Measurements from ENCODE around the gene KCNH3. TPM values are rescaled to one million over a fixed set of nuclear protein-coding genes. Genes with fewer than 3 reads are reported as not detected.

Gene KCNH3
- total RNA-seq, 6 experiments from 2014 or later: 0.09 to 0.25 (median 0.16) TPM; not detected in 3

- no peak for ATAC-seq
- Histone ChIP-seq H3K27me3 (no peaks in the 10 kb centered on the region), H3K27ac (no peak overlapping the region), H3K9me3 (no peaks in the 10 kb centered on the region), H3K36me3 (peaks cover 0 to 74% (median 36%) of the 10 kb centered on the region in 4 donors), H3K4me1 (peaks cover 0 to 10% (median 0%) of the 10 kb centered on the region in 4 donors), H3K4me3 (no peak overlapping the region)
- TF ChIP-seq, protein P1, sequence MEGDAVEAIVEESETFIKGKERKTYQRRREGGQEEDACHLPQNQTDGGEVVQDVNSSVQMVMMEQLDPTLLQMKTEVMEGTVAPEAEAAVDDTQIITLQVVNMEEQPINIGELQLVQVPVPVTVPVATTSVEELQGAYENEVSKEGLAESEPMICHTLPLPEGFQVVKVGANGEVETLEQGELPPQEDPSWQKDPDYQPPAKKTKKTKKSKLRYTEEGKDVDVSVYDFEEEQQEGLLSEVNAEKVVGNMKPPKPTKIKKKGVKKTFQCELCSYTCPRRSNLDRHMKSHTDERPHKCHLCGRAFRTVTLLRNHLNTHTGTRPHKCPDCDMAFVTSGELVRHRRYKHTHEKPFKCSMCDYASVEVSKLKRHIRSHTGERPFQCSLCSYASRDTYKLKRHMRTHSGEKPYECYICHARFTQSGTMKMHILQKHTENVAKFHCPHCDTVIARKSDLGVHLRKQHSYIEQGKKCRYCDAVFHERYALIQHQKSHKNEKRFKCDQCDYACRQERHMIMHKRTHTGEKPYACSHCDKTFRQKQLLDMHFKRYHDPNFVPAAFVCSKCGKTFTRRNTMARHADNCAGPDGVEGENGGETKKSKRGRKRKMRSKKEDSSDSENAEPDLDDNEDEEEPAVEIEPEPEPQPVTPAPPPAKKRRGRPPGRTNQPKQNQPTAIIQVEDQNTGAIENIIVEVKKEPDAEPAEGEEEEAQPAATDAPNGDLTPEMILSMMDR (IDR thresholded peaks at IDR 0.05): no peak
- no peak for TF ChIP-seq POLR2A (IDR thresholded peaks at IDR 0.05)
- intact Hi-C loops (cut with DNase I): no loop called here
- WGBS (ENCODE audit: insufficient coverage, low coverage, low lambda C conversion rate, missing lambda C conversion rate): 77% methylated on average over 4 of the region's 6 CpGs
- no peak for DNase-seq
Observed at GRCh38 chr12:49562233-49562632, 23.4 kb downstream of the KCNH3 start.

GRCh38 chr12:49562831-49563230 is 24.0 kb downstream of the KCNH3 start:
- Histone ChIP-seq H3K27ac (no peak overlapping the region), H3K4me1 (peaks cover 0 to 11% (median 0%) of the 10 kb centered on the region in 4 donors), H3K27me3 (no peaks in the 10 kb centered on the region), H3K36me3 (peaks cover 0 to 68% (median 34%) of the 10 kb centered on the region in 4 donors), H3K9me3 (no peaks in the 10 kb centered on the region), H3K4me3 (no peak overlapping the region)
- no peak for DNase-seq
- TF ChIP-seq, protein P1 (IDR thresholded peaks at IDR 0.05): no peak
- TF ChIP-seq POLR2A (IDR thresholded peaks at IDR 0.05): no peak
- no peak for ATAC-seq
- WGBS (ENCODE audit: insufficient coverage, low coverage, low lambda C conversion rate, missing lambda C conversion rate): 100% methylated on average over 3 of the region's 6 CpGs
- intact Hi-C loops (cut with DNase I): no loop called here

- H3K9me3 ChIP-seq: no peaks in the 10 kb centered on the region
- no peak overlapping the region for H3K27ac ChIP-seq
- H3K36me3 ChIP-seq: peaks cover 0 to 58% (median 29%) of the 10 kb centered on the region in 4 donors
- DNase-seq (no peak), ATAC-seq (no peak)
- H3K4me1 ChIP-seq: peaks cover 0 to 17% (median 0%) of the 10 kb centered on the region in 4 donors
- H3K4me3 ChIP-seq: no peak overlapping the region
- intact Hi-C loops (cut with DNase I): no loop called here
- H3K27me3 ChIP-seq: no peaks in the 10 kb centered on the region
- 80% methylated on average over 4 of the region's 14 CpGs for WGBS (ENCODE audit: insufficient coverage, low coverage, low lambda C conversion rate, missing lambda C conversion rate)
- TF ChIP-seq, protein P1 (IDR thresholded peaks at IDR 0.05): no peak
- TF ChIP-seq POLR2A (IDR thresholded peaks at IDR 0.05): no peak
Observed at GRCh38 chr12:49563951-49564685, 25.3 kb downstream of the KCNH3 start.

- Histone ChIP-seq H3K4me1 (peaks cover 0 to 18% (median 0%) of the 10 kb centered on the region in 4 donors), H3K36me3 (peaks cover 0 to 50% (median 26%) of the 10 kb centered on the region in 4 donors), H3K27me3 (no peaks in the 10 kb centered on the region), H3K27ac (no peak overlapping the region), H3K4me3 (no peak overlapping the region), H3K9me3 (no peaks in the 10 kb centered on the region)
- 55% methylated on average over 3 of the region's 8 CpGs for WGBS (ENCODE audit: insufficient coverage, low coverage, low lambda C conversion rate, missing lambda C conversion rate)
- ATAC-seq: no peak
- no peak for DNase-seq
- intact Hi-C loops (cut with DNase I): no loop called here
- TF ChIP-seq POLR2A (IDR thresholded peaks at IDR 0.05): no peak
- TF ChIP-seq, protein P1 (IDR thresholded peaks at IDR 0.05): no peak
Observed at GRCh38 chr12:49564686-49565405, 26.0 kb downstream of the KCNH3 start.

All from right lobe of liver (tissue), 6 donors.